Fibroblast of skin of left biceps (primary cell): ENCODE measurements around the gene L3MBTL4.
"Not testable (repeated sequence)": the region's sequence is repeated elsewhere in the genome, so short reads cannot be mapped to it uniquely, and the experiment has no call there.

Experiments
- DNase-seq, 2 experiments: peaks; one replicate each; pipeline ENCODE4 v3.0.0-alpha.2; 2013; ENCODE audit warnings: low read depth in 2 of 2

L3MBTL4 gene

GRCh38 chr18:6311456-6312215 is 103.1 kb downstream of the L3MBTL4 start:
- DNase-seq: no peak

GRCh38 chr18:6310714-6311113 is 104.0 kb downstream of the L3MBTL4 start:
- no peak for DNase-seq

GRCh38 chr18:6297875-6298274 is 116.8 kb downstream of the L3MBTL4 start:
- no peak for DNase-seq

GRCh38 chr18:6294148-6294784 is 120.4 kb downstream of the L3MBTL4 start:
- DNase-seq: no peak

GRCh38 chr18:6289843-6290242 is 124.9 kb downstream of the L3MBTL4 start:
- DNase-seq: no peak

- DNase-seq: no peak
These were observed 128.1 kb downstream of the L3MBTL4 start for GRCh38 chr18:6286585-6286984.

- DNase-seq: no peak
These were observed 129.9 kb downstream of the L3MBTL4 start for GRCh38 chr18:6284761-6285160.

GRCh38 chr18:6284300-6284699 is 130.4 kb downstream of the L3MBTL4 start:
- DNase-seq: no peak

- no peak for DNase-seq
These were observed 132.8 kb downstream of the L3MBTL4 start for GRCh38 chr18:6281874-6282273.

- no peak for DNase-seq
These were observed 134.4 kb downstream of the L3MBTL4 start for GRCh38 chr18:6280211-6280743.

GRCh38 chr18:6279308-6279707 is 135.4 kb downstream of the L3MBTL4 start:
- no peak for DNase-seq

GRCh38 chr18:6273423-6273822 is 141.3 kb downstream of the L3MBTL4 start:
- no peak for DNase-seq

GRCh38 chr18:6272144-6272543 is 142.6 kb downstream of the L3MBTL4 start:
- not testable (repeated sequence) for DNase-seq

GRCh38 chr18:6271585-6271984 is 143.1 kb downstream of the L3MBTL4 start:
- DNase-seq: no peak

GRCh38 chr18:6270771-6271216 is 143.9 kb downstream of the L3MBTL4 start:
- DNase-seq: no peak

GRCh38 chr18:6269660-6270332 is 144.9 kb downstream of the L3MBTL4 start:
- DNase-seq: no peak

- no peak for DNase-seq
These were observed 148.5 kb downstream of the L3MBTL4 start for GRCh38 chr18:6266212-6266611.

- no peak for DNase-seq
These were observed 152.8 kb downstream of the L3MBTL4 start for GRCh38 chr18:6261938-6262337.

- DNase-seq: not testable (repeated sequence)
These were observed 155.4 kb downstream of the L3MBTL4 start for GRCh38 chr18:6259324-6259723.

- DNase-seq: no peak
These were observed 156.8 kb downstream of the L3MBTL4 start for GRCh38 chr18:6257950-6258349.

- no peak for DNase-seq
These were observed 158.2 kb downstream of the L3MBTL4 start for GRCh38 chr18:6256521-6256920.

- no peak for DNase-seq
These were observed 158.8 kb downstream of the L3MBTL4 start for GRCh38 chr18:6255886-6256285.
